DND-41 (cell line): ENCODE measurements around the gene OR6C70.

Experiments
- ATAC-seq: fragments of 200-7000 bp; cut with Tn5 transposase; 3 replicates; pipeline ENCODE4 v1.9.1; 2021; ENCODE audit warnings: low read depth; ENCODE audit not compliant: insufficient read depth
- DNase-seq: peaks from one replicate; pipeline ENCODE4 v3.0.0-alpha.2; 2020
- H2AFZ ChIP-seq: 2 replicates; pipeline ENCODE4 v1.6.0; 2012; ENCODE audit warnings: low read depth, low read length
- H3K27ac ChIP-seq: 2 replicates; pipeline ENCODE4 v1.5.1; 2012; ENCODE audit warnings: low read length, inconsistent platforms
- H3K27me3 ChIP-seq: fragments of 200-600 bp; sonication (generic); 2 replicates; pipeline ENCODE4 v1.6.0; 2012; ENCODE audit warnings: low read length, mild to moderate bottlenecking, inconsistent platforms; ENCODE audit not compliant: insufficient read depth, poor library complexity
- H3K36me3 ChIP-seq: 2 replicates; pipeline ENCODE4 v1.5.1; 2012; ENCODE audit warnings: low read length, inconsistent platforms; ENCODE audit not compliant: insufficient read depth
- H3K4me1 ChIP-seq: 2 replicates; pipeline ENCODE4 v1.5.1; 2012; ENCODE audit warnings: mild to moderate bottlenecking, low read length; ENCODE audit not compliant: insufficient read depth
- H3K4me2 ChIP-seq: 2 replicates; pipeline ENCODE4 v1.6.0; 2012; ENCODE audit warnings: mild to moderate bottlenecking, moderate library complexity, low read length, inconsistent platforms; ENCODE audit not compliant: insufficient read depth
- H3K4me3 ChIP-seq, 2 experiments: fragments of 200-600 bp in 1 of 2; shearing (Covaris generic) in 1 of 2; 2 replicates each; pipeline ENCODE4 v1.5.1; 2012 to 2016; ENCODE audit warnings: inconsistent platforms in 2 of 2, low read length in 2 of 2, mild to moderate bottlenecking in 2 of 2, low read depth in 1 of 2, moderate library complexity in 1 of 2
- H3K79me2 ChIP-seq: 2 replicates; pipeline ENCODE4 v1.6.0; 2012; ENCODE audit warnings: low read length, inconsistent platforms; ENCODE audit not compliant: insufficient read depth
- H3K9ac ChIP-seq: 2 replicates; pipeline ENCODE4 v1.6.0; 2012; ENCODE audit warnings: low read depth, mild to moderate bottlenecking, inconsistent platforms, low read length, moderate library complexity
- H3K9me3 ChIP-seq: 2 replicates; pipeline ENCODE4 v1.5.1; 2012; ENCODE audit warnings: low read length, moderate library complexity, mild to moderate bottlenecking, inconsistent platforms; ENCODE audit not compliant: insufficient read depth, severe bottlenecking
- H4K20me1 ChIP-seq: 2 replicates; pipeline ENCODE4 v1.6.0; 2012; ENCODE audit warnings: low read length; ENCODE audit not compliant: insufficient read depth
- CTCF ChIP-seq: IDR thresholded peaks from 2 replicates; pipeline ENCODE4 v1.5.1; 2012; ENCODE audit warnings: borderline replicate concordance, low read length, moderate library complexity, mild to moderate bottlenecking; ENCODE audit not compliant: poor library complexity, severe bottlenecking; ENCODE audit errors: extremely low read depth
- EZH2 ChIP-seq: IDR thresholded peaks from 3 replicates; pipeline ENCODE4 v1.6.1; 2012; ENCODE audit warnings: borderline replicate concordance, low read depth, mild to moderate bottlenecking, moderate library complexity, low read length, inconsistent platforms; ENCODE audit not compliant: severe bottlenecking

The OR6C70 gene

GRCh38 chr12:55425954-55426353 lies 44.0 kb downstream of the OR6C70 start, which contains the start of gene OR6C76:
Gene OR6C76, plus strand, starts transcription at chr12:55426254. Its CDS starts 0 bp downstream, at chr12:55426254.
- Histone ChIP-seq H3K36me3 (no peaks in the 10 kb centered on the region), H3K27ac (no peak within 1 kb of the TSS), H3K4me3 (no peak within 1 kb of the TSS), H2AFZ (no peak within 1 kb of the TSS), H3K79me2 (no peaks in the 10 kb centered on the region), H3K4me1 (no peaks in the 10 kb centered on the region), H4K20me1 (no peaks in the 10 kb centered on the region), H3K27me3 (peaks cover 5% of the 10 kb centered on the region), H3K4me2 (no peak within 1 kb of the TSS), H3K9me3 (no peaks in the 10 kb centered on the region), H3K9ac (no peak within 1 kb of the TSS)
- ATAC-seq (no peak), DNase-seq (no peak)
- TF ChIP-seq CTCF (no peak), EZH2 (no peak)

DNA sequence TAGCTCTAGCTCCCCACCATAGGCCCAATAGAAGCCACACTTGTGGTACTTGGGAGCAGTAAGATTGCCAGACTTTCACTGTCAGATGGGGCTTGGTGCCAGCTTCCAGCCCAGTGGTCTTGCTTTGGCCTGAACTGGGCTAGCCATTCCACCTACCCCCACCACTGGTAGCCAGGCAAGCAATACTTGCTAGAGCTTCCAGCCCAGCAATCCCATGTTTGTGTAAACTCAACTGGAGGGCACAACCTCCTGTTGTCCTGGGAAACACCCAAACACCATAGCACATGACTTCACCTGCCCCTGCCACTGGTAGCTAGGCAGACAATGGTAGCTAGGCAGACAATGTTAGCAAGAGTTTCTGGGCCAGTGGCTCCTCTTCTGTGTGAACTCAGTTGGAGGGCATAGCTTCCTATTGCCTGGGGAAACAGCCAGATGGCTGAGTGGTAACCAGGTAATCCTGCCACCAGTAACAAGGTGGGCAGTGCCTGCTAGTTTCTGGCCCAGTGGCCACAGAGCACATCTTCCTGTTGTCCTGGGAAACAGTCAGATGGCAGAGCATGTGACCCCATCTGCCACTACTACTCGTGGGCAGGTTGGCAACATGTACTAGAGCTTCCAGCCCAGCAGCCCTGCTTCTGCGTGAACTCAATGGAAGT lies 49.5 kb downstream of the OR6C70 start:
- Histone ChIP-seq H3K36me3 (no peaks in the 10 kb centered on the region), H3K9ac (no peak overlapping the region), H3K27me3 (peaks cover 22% of the 10 kb centered on the region), H3K27ac (no peak overlapping the region), H3K79me2 (no peaks in the 10 kb centered on the region), H3K4me2 (no peak overlapping the region), H3K4me3 (no peak overlapping the region), H3K4me1 (no peaks in the 10 kb centered on the region), H2AFZ (no peak overlapping the region), H4K20me1 (no peaks in the 10 kb centered on the region), H3K9me3 (no peaks in the 10 kb centered on the region)
- DNase-seq (no peak), ATAC-seq (no peak)
- TF ChIP-seq CTCF: no peak
- no peak for TF ChIP-seq EZH2
